Fibroblast of mammary gland (primary cell): ENCODE measurements around the gene PERM1.
A peak's percentile ranks its signal among the peaks of the same experiment; 100 is the strongest.

Experiments
- DNase-seq: peaks from one replicate; pipeline ENCODE4 v3.0.0-alpha.2; 2010; ENCODE audit warnings: low read depth
- H3K4me3 ChIP-seq: 2 replicates; pipeline ENCODE4 v1.5.1; 2011; ENCODE audit warnings: low read depth, mild to moderate bottlenecking, low read length, moderate library complexity; ENCODE audit not compliant: control insufficient read depth
- CTCF ChIP-seq: conservative IDR thresholded peaks from 2 replicates; pipeline ENCODE4 v1.5.1; 2011; ENCODE audit warnings: low read depth, low read length, inconsistent platforms; ENCODE audit not compliant: control insufficient read depth, insufficient read depth

Gene PERM1

GRCh38 chr1:999725-1000356 is 17.9 kb upstream of the PERM1 start, which contains the start of gene HES4:
TSS of gene HES4 (minus strand) at chr1:1000097. CDS start at chr1:999973, 124 bp downstream.
- H3K4me3 ChIP-seq, result peak within 1 kb of the TSS; percentile 25
- TF ChIP-seq CTCF, result no peak
- DNase-seq, result peak; percentile 83

DNA sequence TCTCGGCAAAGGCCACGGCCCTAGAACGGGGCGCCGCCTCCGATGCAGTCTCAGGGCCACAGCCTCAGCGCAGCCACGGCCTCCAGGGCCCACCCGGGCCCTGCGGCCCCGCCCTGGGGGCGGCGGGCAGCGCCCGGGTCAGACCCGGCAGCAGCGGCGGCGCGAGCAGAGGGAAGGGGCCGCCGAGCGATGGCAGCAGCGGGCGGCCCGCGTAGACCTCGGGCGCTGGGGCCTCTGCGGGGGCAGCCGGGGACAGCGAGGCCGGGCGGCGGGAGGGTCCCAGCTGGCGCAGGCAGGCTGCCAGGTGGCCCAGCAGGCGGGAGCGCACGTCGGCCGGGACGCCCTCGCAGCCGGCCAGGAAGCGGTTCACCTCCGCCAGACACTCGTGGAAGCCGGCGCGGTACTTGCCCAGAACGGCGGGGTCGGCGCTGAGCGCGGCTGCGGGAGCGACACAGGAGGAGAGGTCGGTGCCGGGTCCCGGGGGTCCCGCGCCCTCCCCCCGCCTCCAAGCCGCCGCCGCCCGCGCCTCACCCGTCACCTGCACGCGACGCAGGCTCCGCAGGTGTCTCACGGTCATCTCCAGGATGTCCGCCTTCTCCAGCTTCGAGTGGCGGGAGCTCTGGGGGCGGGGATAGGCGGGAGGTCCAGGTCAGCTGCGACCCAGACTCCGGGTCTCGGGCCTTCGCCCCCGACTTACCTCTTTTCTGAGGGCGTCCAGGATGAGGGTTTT is 17.3 kb upstream of the PERM1 start:
- H3K4me3 ChIP-seq, result no peak overlapping the region
- no peak for DNase-seq
- no peak for TF ChIP-seq CTCF

DNA sequence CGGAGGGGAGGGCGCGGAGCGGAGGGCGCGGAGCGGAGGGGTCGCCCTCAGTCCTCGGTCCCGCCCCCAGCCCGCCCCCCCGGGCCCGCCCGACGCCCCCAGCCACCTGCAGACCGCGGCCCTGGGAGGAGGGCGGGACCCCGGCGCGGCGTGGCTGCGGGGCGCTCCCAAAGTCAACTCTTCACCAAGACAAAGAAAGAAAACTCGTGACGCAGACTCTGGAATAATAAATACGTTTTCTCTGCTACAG is 16.8 kb upstream of the PERM1 start:
- H3K4me3 ChIP-seq, result no peak overlapping the region
- no peak for TF ChIP-seq CTCF
- peak; percentile 25 for DNase-seq

DNA sequence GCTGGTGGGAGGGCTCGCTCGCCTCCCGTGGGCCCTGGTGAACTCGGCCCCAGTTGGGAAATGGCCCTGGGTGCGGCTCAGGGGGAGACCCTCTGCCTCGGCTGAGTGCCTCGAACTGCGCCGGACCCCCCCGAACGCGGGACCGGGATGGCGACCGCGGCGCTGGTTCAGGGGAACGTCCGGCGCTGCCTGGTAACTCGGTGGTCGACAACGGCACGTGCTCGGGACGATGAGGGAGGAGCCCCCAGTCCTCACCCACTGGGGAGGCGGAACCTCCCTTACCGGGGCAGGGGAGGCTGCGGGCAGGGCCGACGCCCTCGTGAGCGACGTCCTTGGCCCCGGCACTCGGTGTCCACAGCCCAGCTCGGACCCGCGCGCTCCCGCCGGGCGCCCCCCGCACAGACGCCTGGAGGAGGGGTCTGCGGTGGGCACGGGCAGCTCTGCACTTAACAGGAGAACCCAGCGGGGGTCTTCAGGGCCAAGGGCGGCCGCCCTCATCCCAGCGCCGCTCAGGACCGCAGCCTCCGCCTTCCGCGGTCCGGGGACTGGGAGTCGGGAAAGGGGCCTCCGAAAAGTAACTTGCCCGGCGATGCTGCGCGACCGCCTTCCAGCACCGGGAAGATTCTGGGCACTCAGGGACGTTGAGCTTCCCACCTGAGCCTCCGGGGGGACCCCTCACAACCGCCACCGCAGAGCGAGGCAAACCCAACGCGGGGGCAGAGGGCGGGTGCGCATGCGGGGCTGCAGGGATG is 16.3 kb upstream of the PERM1 start:
- no peak overlapping the region for H3K4me3 ChIP-seq
- no peak for TF ChIP-seq CTCF
- DNase-seq, result no peak

- H3K4me3 ChIP-seq, result no peak overlapping the region
- no peak for DNase-seq
- no peak for TF ChIP-seq CTCF
Observed at GRCh38 chr1:997713-997992, 15.8 kb upstream of the PERM1 start.

- no peak overlapping the region for H3K4me3 ChIP-seq
- DNase-seq, result no peak
- no peak for TF ChIP-seq CTCF
Observed at GRCh38 chr1:996851-997712, 15.2 kb upstream of the PERM1 start.
